ENCODE measurements around the gene MATN1. TPM values are rescaled to one million over a fixed set of nuclear protein-coding genes. Genes with fewer than 3 reads are reported as not detected.
A peak's percentile ranks its signal among the peaks of the same experiment; 100 is the strongest.

Gene MATN1
- polyA plus RNA-seq, 3 donors, result 0.07 TPM; not detected in 2

GRCh38 chr1:30764396-30764795 is 41.0 kb upstream of the MATN1 start:
- Histone ChIP-seq H4K20me1 (ENCODE audit: insufficient read depth, low read length) (peaks cover 38% of the 10 kb centered on the region), H3K9ac (ENCODE audit: insufficient read depth, low read length, poor library complexity, severe bottlenecking) (no peak overlapping the region), H3K36me3 (replicated peaks in 1 of 2; ENCODE audit: control insufficient read depth in 1 of 2, insufficient read depth in 2 of 2, low read length in 2 of 2) (no peaks in the 10 kb centered on the region), H3K79me2 (ENCODE audit: insufficient read depth, low read length) (peaks cover 11% of the 10 kb centered on the region), H3K4me3 (replicated peaks in 1 of 3; ENCODE audit: low read depth in 2 of 3, low read length in 3 of 3) (no peak overlapping the region), H3K27me3 (ENCODE audit: control insufficient read depth in 2 of 2, insufficient read depth in 2 of 2, low read length in 2 of 2) (no peaks in the 10 kb centered on the region), H3K4me2 (replicated peaks; ENCODE audit: extremely low read depth, low read length, poor library complexity, severe bottlenecking) (no peak overlapping the region), H3K27ac (ENCODE audit: low read depth in 1 of 2, low read length in 2 of 2) (no peak overlapping the region), H3K9me3 (replicated peaks in 1 of 2; ENCODE audit: control insufficient read depth in 1 of 2, insufficient read depth in 1 of 2, low read length in 2 of 2) (no peaks in the 10 kb centered on the region), H3K4me1 (ENCODE audit: control insufficient read depth in 1 of 2, insufficient read depth in 2 of 2, low read length in 2 of 2) (peaks cover 42 to 46% of the 10 kb centered on the region in 2 donors), H2AFZ (ENCODE audit: insufficient read depth, low read depth, low read length, poor library complexity, severe bottlenecking) (no peak overlapping the region)
- H3K36me3 Mint-ChIP-seq, result peaks cover 0 to under 1% of the 10 kb centered on the region in 2 donors
- intact Hi-C loops (cut with micrococcal nuclease), result no loop called here
- H3K27me3 Mint-ChIP-seq (ENCODE audit: low read depth in 3 of 3), result peaks cover 1 to 11% (median 2%) of the 10 kb centered on the region in 3 donors
- TF ChIP-seq CTCF (IDR thresholded peaks at IDR 0.05), result no peak
- no peaks in the 10 kb centered on the region for H3K9me3 Mint-ChIP-seq
- DNase-seq, result no peak
- peaks cover 51% of the 10 kb centered on the region for H3K4me1 Mint-ChIP-seq
- WGBS (ENCODE audit: insufficient coverage), result 72% methylated on average over 2 of the region's 5 CpGs
- H3K4me3 Mint-ChIP-seq, result no peak overlapping the region
- H3K27ac Mint-ChIP-seq, result peak overlapping the region in 1 of 7 donors; percentile 45

GRCh38 chr1:30763651-30764248 is 40.4 kb upstream of the MATN1 start:
- no peak overlapping the region for H3K4me3 Mint-ChIP-seq

More at GRCh38 chr1:30763651-30764248, 40.4 kb upstream of the MATN1 start:
- Histone ChIP-seq H4K20me1 (ENCODE audit: insufficient read depth, low read length) (peaks cover 44% of the 10 kb centered on the region), H3K27me3 (ENCODE audit: control insufficient read depth in 2 of 2, insufficient read depth in 2 of 2, low read length in 2 of 2) (no peaks in the 10 kb centered on the region), H3K27ac (ENCODE audit: low read depth in 1 of 2, low read length in 2 of 2) (no peak overlapping the region), H2AFZ (ENCODE audit: insufficient read depth, low read depth, low read length, poor library complexity, severe bottlenecking) (no peak overlapping the region), H3K4me2 (replicated peaks; ENCODE audit: extremely low read depth, low read length, poor library complexity, severe bottlenecking) (no peak overlapping the region), H3K4me1 (ENCODE audit: control insufficient read depth in 1 of 2, insufficient read depth in 2 of 2, low read length in 2 of 2) (peaks cover 48 to 52% of the 10 kb centered on the region in 2 donors), H3K36me3 (replicated peaks in 1 of 2; ENCODE audit: control insufficient read depth in 1 of 2, insufficient read depth in 2 of 2, low read length in 2 of 2) (no peaks in the 10 kb centered on the region), H3K9me3 (replicated peaks in 1 of 2; ENCODE audit: control insufficient read depth in 1 of 2, insufficient read depth in 1 of 2, low read length in 2 of 2) (no peaks in the 10 kb centered on the region), H3K4me3 (replicated peaks in 1 of 3; ENCODE audit: low read depth in 2 of 3, low read length in 3 of 3) (no peak overlapping the region), H3K9ac (ENCODE audit: insufficient read depth, low read length, poor library complexity, severe bottlenecking) (no peak overlapping the region), H3K79me2 (ENCODE audit: insufficient read depth, low read length) (peaks cover 17% of the 10 kb centered on the region)
- Mint-ChIP-seq H3K36me3 (no peaks in the 10 kb centered on the region), H3K9me3 (peaks cover 0 to 3% (median 0%) of the 10 kb centered on the region in 7 donors), H3K27ac (peak overlapping the region in 3 of 7 donors; percentile 30 to 45 (median 33)), H3K4me1 (peaks cover 51% of the 10 kb centered on the region), H3K27me3 (ENCODE audit: low read depth in 3 of 3) (peaks cover 0 to 6% (median 2%) of the 10 kb centered on the region in 3 donors)
- no peak for TF ChIP-seq CTCF (IDR thresholded peaks at IDR 0.05)
- 61% methylated on average over 9 of the region's 10 CpGs for WGBS (ENCODE audit: insufficient coverage)
- DNase-seq, result no peak
- intact Hi-C loops (cut with micrococcal nuclease), result no loop called here

Data from CD14-positive monocyte (primary cell).